SHP77 treated with DMSO at 0.1 percent for 48 hours (cell line): ENCODE results near the gene WNT3A.
"Not testable (repeated sequence)": the region's sequence is repeated elsewhere in the genome, so short reads cannot be mapped to it uniquely, and the experiment has no call there.

Experiments used
- DNase-seq: peaks from one replicate; lab custom pipeline; 2025; lab: John Stamatoyannopoulos, UW

Gene WNT3A

GRCh38 chr1:228011721-228012311 is 5.0 kb downstream of the WNT3A start:
- DNase-seq = no peak

- DNase-seq = no peak
These were observed 5.8 kb downstream of the WNT3A start for GRCh38 chr1:228012555-228012954.

- no peak for DNase-seq
These were observed 6.5 kb downstream of the WNT3A start for GRCh38 chr1:228013131-228013934.

- DNase-seq = no peak
These were observed 7.4 kb downstream of the WNT3A start for GRCh38 chr1:228013935-228014930.

DNA sequence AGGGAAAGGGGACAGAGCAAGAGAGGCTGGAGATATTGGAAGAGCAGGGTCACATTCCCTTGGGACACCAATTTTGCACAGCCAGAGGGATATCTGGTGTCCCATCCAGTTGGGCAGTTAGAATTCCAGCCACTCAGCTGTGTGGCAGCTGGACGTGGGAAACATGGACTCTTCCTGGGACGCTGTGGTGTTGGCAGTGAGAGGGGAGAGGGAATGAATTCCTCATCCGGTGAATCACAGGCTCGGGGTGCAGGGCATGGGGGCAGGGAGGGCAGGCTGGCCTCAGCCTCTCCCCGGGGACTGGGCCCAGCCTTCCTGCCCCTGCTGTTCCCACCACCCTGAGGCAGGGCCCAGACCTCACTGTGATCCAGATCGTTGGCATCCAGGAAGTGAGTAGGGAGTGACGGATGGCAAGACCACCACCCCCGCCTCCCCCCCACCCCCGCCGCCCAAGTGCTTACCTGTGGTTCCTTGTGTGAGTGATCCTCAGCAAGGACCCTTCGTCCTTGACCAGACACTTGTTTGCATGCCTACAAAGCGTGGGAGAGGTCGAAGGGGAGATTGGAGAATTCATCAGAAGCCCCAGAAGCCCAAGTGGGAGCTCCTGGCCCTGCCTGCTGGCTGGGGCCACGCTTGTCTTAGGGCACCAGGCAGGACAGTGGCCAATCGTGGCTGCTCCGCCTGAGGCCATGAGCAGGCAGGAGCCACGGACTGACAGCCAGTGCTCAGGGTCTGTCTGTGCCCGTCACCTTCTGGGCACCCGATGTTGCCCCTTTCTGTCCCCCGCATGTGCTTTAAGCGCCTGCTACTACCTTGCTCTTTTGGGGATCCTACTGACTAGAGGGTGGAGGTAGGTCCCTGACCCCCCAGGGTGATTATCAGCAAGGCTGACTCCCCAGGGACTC is 8.7 kb downstream of the WNT3A start:
- no peak for DNase-seq

DNA sequence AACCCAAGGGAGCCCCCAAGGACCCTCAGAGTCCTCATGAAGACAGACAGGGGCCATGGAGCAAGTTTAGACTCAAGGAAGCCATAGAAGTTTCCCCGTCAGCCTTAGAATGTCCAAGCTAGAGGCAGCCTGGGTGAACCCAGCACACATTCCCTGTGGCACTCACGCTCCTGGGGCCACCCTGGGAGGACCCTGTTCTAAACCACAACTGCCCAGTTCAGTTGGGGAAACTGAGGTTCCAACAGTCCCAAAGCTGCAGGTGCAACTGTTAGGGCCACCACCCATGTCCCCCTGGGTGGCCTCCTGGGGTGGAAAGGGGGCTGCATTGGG is 9.3 kb downstream of the WNT3A start:
- DNase-seq = no peak

DNA sequence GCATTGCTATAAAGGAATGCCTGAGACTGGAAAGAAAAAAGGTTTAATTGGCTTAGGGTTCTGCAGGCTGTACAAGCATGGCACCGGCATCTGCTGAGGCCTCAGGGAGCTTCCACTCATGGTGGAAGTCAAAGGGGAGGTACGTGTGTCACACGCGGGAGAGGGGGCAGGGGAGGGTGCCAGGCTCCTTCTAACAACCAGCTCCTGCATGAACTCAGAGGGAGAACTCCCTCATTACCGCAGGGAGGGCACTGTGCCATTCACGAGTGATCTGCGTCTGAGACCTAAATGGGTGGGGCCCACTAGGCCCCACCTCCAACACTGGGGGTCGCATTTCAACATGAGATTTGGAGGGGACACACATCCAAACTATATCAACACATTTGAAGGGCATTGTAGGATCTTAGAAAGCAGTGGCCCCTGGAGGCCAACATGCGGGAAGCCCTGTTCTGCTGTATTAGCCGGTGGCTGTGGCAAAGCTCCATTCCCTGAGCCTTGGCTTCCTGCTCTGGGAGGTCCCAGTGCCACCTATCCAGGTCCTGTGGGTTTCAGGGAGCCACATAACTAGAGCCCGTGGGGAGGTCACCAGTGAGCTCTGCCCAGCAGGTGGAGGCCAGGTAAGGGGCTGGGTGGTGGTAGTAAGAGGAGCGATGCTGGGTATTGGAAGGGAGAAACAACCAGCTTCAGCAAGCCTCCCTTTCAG is 10.0 kb downstream of the WNT3A start:
- no peak for DNase-seq

DNA sequence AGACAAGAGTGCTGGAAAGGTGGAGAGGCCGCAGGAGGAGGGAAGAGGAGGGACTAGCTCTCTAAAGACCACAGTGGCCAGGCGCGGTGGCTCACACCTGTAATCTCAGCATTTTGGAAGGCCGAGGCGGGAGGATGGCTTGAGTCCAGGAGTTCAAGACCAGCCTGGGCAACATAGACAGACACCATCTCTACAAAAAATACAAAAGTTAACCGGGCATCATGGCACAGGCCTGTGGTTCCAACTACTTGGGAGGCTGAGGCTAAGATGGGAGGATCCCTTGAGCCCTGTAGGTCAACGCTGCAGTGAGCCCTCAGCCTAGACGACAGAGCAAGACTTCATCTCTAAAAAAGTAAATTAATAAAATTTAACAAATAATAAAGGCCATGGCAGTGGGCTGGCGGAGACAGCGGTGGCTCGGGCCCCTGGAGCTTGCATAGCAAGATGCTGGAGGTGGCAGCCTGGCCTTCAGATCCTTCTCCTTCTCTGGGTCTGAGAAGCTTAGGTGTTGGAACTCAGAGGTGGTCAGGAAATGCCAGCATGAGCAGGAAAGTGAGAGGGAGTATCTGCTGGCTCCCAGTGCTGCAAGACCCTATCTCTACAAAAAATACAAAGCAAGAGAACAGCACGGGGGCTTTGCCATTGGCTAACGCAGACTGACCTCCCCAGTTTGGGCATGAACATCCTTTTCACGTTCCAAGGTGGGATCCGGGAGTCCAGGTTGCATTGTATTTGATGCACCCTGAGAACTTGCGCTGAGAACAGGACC is 10.7 kb downstream of the WNT3A start:
- no peak for DNase-seq

DNA sequence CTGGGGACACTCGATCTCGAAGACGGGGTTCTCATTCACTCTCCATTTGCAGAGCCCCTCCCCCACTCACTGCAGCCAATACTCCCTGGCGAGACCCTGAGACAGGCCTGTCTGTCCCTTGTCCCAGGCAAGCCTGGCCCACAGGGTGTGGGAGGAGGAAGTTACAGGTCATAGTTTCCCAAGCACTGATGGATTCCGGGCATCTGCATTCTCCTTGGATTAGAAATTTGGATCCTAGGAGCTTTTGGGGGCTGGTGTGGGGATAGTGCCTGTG is 11.3 kb downstream of the WNT3A start:
- no peak for DNase-seq

- no peak for DNase-seq
These were observed 12.3 kb downstream of the WNT3A start for GRCh38 chr1:228018961-228019721.

DNA sequence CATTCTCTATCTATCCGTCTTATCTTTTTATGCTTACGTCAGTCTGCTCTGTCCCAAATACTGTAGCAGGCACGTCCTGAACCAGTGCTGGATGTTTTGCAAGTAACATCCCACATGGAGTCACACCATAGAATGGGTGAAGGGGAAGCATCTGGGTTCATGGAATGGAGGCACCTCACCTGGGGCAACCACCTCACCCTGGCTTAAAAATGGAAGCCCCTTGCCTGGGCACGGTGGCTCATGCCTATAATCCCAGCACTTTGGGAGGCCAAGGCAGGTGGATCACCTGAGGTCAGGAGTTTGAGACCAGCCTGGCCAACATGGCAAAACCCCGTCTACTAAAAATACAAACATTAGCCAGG is 12.9 kb downstream of the WNT3A start:
- not testable (repeated sequence) for DNase-seq

DNA sequence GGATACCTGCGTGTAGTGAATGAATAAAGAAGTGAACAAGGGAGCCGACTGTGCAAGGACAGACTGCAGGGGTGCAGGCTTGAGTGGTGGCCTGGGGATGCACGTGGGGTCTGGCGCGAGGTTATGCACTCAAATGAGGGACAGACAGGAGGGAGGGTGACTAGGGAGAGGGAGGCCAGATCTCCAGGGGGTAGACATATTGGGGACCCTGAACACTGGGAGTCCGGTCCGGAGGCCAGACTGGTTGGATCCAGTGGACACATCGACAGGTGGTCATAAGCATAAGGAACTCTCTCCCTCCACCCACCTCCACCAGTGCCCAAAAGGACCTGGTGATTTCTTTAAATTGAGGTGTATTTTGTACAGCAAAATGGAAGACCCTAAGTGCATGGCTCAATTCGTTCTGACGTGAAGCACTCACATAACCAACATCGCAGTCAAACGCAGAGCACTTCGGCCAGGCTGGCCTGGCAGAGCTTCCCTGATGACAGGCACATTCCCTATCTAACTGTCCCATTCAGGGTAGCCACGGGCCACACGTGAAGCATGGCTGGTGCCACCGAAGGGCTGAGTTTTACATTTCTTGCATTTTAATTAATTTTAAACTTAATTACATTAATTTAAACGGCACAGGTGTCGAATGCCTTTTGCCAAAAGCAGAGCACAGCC is 14.0 kb downstream of the WNT3A start:
- no peak for DNase-seq

DNA sequence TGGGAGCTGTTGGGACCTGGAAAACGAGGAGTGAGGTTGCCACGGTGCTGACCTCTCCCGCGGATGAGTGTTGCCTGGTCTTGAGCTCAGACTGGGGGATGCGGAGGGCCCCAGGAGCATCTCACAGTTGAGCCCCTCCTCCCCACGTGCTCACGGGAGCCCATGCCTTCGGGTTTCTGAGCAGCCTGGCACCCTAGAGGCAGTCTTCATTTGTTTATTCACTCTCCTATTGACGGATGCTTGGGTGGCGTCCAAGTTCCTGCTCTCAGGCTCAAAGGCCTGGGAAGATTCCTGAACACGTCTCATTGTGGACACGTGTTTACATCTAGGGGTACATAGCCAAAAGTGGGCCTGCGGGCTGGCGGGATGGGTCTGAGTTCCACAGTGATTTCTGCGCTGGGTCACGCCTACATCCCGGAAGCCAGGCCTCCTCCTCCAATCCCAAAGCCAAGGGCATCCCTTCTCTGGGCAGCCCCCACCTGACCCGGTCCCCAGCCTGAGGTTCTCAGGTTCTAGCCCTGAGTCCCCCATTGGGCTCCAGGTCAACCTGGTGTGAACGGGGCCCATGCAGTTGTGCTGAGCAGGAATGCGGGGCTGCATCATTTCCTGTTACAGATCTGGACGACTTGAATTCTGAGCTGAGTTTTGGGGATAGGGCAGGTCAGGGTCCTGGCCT is 14.7 kb downstream of the WNT3A start:
- DNase-seq = no peak

- DNase-seq = no peak
These were observed 15.9 kb downstream of the WNT3A start for GRCh38 chr1:228022571-228023293.

- DNase-seq = no peak
These were observed 16.5 kb downstream of the WNT3A start for GRCh38 chr1:228023294-228023639.

GRCh38 chr1:228029281-228029680 is 22.5 kb downstream of the WNT3A start:
- DNase-seq = no peak

- no peak for DNase-seq
These were observed 23.8 kb downstream of the WNT3A start for GRCh38 chr1:228030451-228031201.
